Measurements from ENCODE around the gene RFLNA.

Gene RFLNA

DNA sequence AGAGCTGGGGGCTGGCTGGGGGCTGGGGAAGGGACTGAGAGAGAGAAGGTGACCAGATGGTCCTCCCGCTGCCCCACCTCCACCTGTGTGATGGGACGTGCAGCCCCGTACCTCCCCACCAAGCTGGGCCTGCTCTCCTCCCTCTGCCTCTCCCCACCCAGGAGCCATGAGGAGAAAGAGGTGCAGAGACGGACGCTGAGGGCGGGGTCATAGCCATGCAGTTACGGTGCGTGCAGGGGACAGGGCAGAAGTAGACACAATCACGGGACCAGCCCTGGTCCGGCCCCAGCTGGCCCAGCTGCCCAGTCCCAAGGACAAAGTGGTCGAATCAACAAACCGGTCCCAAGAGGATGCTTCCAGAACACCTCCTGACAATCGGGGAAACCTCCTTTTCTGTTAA, 33.2 kb downstream of the RFLNA start:
- Histone ChIP-seq H3K9me2 (replicated peaks; ENCODE audit: low read depth, low read length) (no peaks in the 10 kb centered on the region), H3K4me3 (ENCODE audit: low read length, poor library complexity, severe bottlenecking) (no peak overlapping the region), H3K9ac (ENCODE audit: low read depth, low read length, poor library complexity, severe bottlenecking) (no peak overlapping the region), H3K79me2 (ENCODE audit: insufficient read depth, low read length) (no peaks in the 10 kb centered on the region), H4K20me1 (ENCODE audit: insufficient read depth, low read length, poor library complexity, severe bottlenecking) (no peaks in the 10 kb centered on the region), H3K36me3 (ENCODE audit: insufficient read depth, low read length) (peaks cover 32% of the 10 kb centered on the region; the same call in 1 of the 2 replicates), H3K4me1 (ENCODE audit: insufficient read depth, low read length, poor library complexity, severe bottlenecking) (no peaks in the 10 kb centered on the region), H3K4me2 (ENCODE audit: low read depth, low read length, poor library complexity, severe bottlenecking) (no peak overlapping the region), H3F3A (ENCODE audit: low read depth) (no peaks in the 10 kb centered on the region), H3K9me3 (ENCODE audit: insufficient read depth, low read depth, low read length) (peaks cover 10% of the 10 kb centered on the region; the same call in 1 of the 2 replicates), H3K27me3 (ENCODE audit: insufficient read depth, low read length, poor library complexity, severe bottlenecking) (no peaks in the 10 kb centered on the region), H2AFZ (ENCODE audit: low read length) (no peak overlapping the region)
- TF ChIP-seq, protein P1, sequence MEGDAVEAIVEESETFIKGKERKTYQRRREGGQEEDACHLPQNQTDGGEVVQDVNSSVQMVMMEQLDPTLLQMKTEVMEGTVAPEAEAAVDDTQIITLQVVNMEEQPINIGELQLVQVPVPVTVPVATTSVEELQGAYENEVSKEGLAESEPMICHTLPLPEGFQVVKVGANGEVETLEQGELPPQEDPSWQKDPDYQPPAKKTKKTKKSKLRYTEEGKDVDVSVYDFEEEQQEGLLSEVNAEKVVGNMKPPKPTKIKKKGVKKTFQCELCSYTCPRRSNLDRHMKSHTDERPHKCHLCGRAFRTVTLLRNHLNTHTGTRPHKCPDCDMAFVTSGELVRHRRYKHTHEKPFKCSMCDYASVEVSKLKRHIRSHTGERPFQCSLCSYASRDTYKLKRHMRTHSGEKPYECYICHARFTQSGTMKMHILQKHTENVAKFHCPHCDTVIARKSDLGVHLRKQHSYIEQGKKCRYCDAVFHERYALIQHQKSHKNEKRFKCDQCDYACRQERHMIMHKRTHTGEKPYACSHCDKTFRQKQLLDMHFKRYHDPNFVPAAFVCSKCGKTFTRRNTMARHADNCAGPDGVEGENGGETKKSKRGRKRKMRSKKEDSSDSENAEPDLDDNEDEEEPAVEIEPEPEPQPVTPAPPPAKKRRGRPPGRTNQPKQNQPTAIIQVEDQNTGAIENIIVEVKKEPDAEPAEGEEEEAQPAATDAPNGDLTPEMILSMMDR (conservative IDR thresholded peaks at IDR 0.05; ENCODE audit: low read length): no peak
- TF ChIP-seq EZH2phosphoT487 (IDR thresholded peaks at IDR 0.05; ENCODE audit: borderline replicate concordance): no peak

DNA sequence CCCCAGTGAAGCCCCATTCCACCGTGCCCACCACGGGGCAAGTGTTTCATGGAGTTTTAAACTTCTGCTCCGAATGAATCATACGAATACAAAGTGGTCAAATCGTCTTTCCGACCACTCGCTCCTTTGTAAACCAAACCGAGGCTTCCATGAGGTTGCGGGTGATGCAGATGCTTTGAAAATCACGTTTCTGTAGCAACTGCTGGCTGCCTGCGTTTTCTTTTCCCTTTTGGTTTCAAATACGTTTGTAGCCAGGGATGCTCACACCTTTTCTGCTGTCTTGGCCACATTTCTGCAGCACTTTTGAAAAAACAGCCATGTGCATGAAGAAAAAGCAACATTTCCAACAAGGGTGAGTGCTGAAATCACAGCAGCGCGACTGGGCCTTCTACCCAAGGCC, 33.7 kb downstream of the RFLNA start:
- H3K4me3 ChIP-seq (ENCODE audit: low read length, poor library complexity, severe bottlenecking): no peak overlapping the region
- H3K79me2 ChIP-seq (ENCODE audit: insufficient read depth, low read length): no peaks in the 10 kb centered on the region
- H4K20me1 ChIP-seq (ENCODE audit: insufficient read depth, low read length, poor library complexity, severe bottlenecking): no peaks in the 10 kb centered on the region
- TF ChIP-seq, protein P1 (conservative IDR thresholded peaks at IDR 0.05; ENCODE audit: low read length): no peak
- no peak for TF ChIP-seq EZH2phosphoT487 (IDR thresholded peaks at IDR 0.05; ENCODE audit: borderline replicate concordance)
- H3K36me3 ChIP-seq (ENCODE audit: insufficient read depth, low read length): peaks cover 31% of the 10 kb centered on the region; the same call in 1 of the 2 replicates
- H3K27me3 ChIP-seq (ENCODE audit: insufficient read depth, low read length, poor library complexity, severe bottlenecking): no peaks in the 10 kb centered on the region
- no peak overlapping the region for H3K9ac ChIP-seq (ENCODE audit: low read depth, low read length, poor library complexity, severe bottlenecking)
- H3K9me3 ChIP-seq (ENCODE audit: insufficient read depth, low read depth, low read length): peaks cover 7% of the 10 kb centered on the region; the same call in 1 of the 2 replicates
- H3K4me1 ChIP-seq (ENCODE audit: insufficient read depth, low read length, poor library complexity, severe bottlenecking): no peaks in the 10 kb centered on the region
- H3K4me2 ChIP-seq (ENCODE audit: low read depth, low read length, poor library complexity, severe bottlenecking): no peak overlapping the region
- H3F3A ChIP-seq (ENCODE audit: low read depth): no peaks in the 10 kb centered on the region
- no peaks in the 10 kb centered on the region for H3K9me2 ChIP-seq (replicated peaks; ENCODE audit: low read depth, low read length)
- H2AFZ ChIP-seq (ENCODE audit: low read length): no peak overlapping the region

DNA sequence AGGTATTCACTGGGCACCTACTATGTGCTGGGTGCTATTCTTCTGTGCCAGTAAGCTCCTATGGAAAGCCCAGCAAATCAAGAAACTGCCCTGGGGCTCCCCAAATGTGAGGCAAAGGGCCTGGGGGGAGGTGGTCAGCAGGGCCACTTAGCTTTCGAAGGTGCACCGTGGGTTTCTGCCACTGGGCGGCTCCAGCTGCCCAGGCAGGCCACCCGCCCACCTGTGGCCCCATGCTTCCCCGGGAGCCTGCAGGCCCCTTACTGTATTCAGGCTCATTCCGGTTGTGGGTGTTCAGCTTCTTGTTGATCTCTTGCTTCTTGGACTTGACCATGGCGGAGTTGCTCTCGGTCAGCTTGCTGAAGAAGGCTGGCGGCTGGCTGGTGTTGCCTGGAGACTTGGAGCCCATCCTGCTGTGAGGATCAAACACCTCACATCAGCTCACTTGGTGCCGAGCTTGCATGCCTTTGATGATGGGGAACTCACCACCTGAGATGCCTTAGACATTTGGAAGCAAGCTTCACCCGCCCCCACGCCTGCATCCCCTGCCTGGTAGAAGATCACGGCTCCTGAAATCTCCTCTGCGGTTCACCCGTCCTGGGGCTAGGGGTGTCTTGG, 37.3 kb downstream of the RFLNA start:
- no peaks in the 10 kb centered on the region for H3K9me2 ChIP-seq (replicated peaks; ENCODE audit: low read depth, low read length)
- peaks cover 53% of the 10 kb centered on the region; the same call in 1 of the 2 replicates for H3K36me3 ChIP-seq (ENCODE audit: insufficient read depth, low read length)

More for the DNA sequence above, 37.3 kb downstream of the RFLNA start:
- Histone ChIP-seq H4K20me1 (ENCODE audit: insufficient read depth, low read length, poor library complexity, severe bottlenecking) (no peaks in the 10 kb centered on the region), H3K9ac (ENCODE audit: low read depth, low read length, poor library complexity, severe bottlenecking) (no peak overlapping the region), H2AFZ (ENCODE audit: low read length) (no peak overlapping the region), H3K9me3 (ENCODE audit: insufficient read depth, low read depth, low read length) (no peaks in the 10 kb centered on the region), H3K79me2 (ENCODE audit: insufficient read depth, low read length) (no peaks in the 10 kb centered on the region), H3K4me2 (ENCODE audit: low read depth, low read length, poor library complexity, severe bottlenecking) (no peak overlapping the region), H3F3A (ENCODE audit: low read depth) (no peaks in the 10 kb centered on the region), H3K4me1 (ENCODE audit: insufficient read depth, low read length, poor library complexity, severe bottlenecking) (no peaks in the 10 kb centered on the region), H3K27me3 (ENCODE audit: insufficient read depth, low read length, poor library complexity, severe bottlenecking) (no peaks in the 10 kb centered on the region), H3K4me3 (ENCODE audit: low read length, poor library complexity, severe bottlenecking) (no peak overlapping the region)
- TF ChIP-seq, protein P1 (conservative IDR thresholded peaks at IDR 0.05; ENCODE audit: low read length): peak; percentile 45
- no peak for TF ChIP-seq EZH2phosphoT487 (IDR thresholded peaks at IDR 0.05; ENCODE audit: borderline replicate concordance)
